Measurements from ENCODE around the gene HOXA11. TPM values are rescaled to one million over a fixed set of nuclear protein-coding genes. Genes with fewer than 3 reads are reported as not detected.

Gene HOXA11
- polyA plus RNA-seq, 1 donor from 2014 or later, result not detected

DNA sequence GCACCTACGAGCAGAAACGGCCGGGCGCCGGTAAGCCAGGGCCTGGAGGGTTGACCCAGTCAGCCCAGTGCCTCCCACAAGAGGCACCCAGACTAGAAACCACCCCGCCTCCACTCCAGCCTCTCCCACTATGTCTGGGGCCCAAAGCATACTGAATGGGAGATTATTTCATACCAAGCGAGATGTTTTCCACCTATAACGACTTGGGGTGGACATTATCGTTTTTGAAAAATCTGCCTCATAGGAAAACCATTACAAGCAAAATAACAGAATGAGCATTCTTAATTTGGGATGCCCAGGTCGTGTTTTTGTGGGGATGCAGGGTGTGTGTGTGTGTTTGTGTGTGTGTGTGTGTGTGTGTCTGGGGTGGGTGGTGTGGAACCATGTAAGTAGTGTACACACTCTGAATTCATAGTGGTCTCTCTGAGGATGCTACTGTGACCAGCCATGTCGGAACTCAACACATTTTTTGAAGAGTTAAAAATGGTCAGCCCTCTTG, 39.1 kb downstream of the HOXA11 start:
- Histone ChIP-seq H2AFZ (ENCODE audit: low read depth, low read length) (no peak overlapping the region), H4K20me1 (ENCODE audit: insufficient read depth) (no peaks in the 10 kb centered on the region), H3K4me2 (ENCODE audit: low read length) (no peak overlapping the region)

DNA sequence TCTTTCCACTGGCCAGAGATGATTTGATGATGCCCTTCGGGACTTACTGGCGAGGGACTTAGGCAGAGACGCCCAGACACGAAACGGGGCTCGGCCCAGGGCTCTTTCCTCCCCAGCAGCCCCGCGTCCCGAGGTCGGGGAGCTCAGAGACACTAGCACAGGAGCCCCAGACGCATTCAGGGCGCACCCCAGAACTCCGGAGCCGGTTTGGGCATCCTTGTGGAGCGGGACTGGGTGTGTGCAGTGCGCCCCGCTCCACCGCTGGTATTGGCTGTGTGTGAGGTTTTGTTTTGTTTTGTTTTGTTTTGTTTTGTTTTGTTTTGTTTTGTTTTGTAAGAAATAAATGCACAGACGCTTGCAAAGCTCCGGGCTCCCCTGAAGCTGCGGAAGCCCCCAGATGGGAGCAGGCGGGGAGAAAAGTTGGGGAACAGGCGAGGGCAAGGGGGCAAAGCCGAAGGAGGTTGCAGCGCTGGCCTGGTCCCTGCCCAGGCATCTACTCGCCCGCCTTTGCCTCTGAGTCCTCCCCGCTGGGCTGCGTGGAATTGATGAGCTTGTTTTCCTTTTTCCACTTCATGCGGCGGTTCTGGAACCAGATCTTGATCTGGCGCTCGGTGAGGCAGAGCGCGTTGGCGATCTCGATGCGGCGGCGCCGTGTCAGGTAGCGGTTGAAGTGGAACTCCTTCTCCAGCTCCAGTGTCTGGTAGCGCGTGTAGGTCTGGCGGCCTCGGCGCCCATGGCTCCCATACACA, 39.7 kb downstream of the HOXA11 start:
- Histone ChIP-seq H3K36me3 (ENCODE audit: insufficient read depth, low read length) (no peaks in the 10 kb centered on the region), H3K4me2 (ENCODE audit: low read length) (no peak overlapping the region), H3K9me3 (ENCODE audit: low read length) (peaks cover 40% of the 10 kb centered on the region), H4K20me1 (ENCODE audit: insufficient read depth) (no peaks in the 10 kb centered on the region), H3K27me3 (ENCODE audit: insufficient read depth, low read depth, low read length) (peaks cover 100% of the 10 kb centered on the region), H3K9ac (ENCODE audit: low read length) (no peak overlapping the region), H3K9me2 (ENCODE audit: insufficient read depth, low read length) (no peaks in the 10 kb centered on the region), H3K27ac (ENCODE audit: low read length) (no peak overlapping the region), H3K4me3 (ENCODE audit: low read length) (no peak overlapping the region), H3K79me2 (replicated peaks; ENCODE audit: insufficient read depth, low read length) (no peaks in the 10 kb centered on the region), H2AFZ (ENCODE audit: low read depth, low read length) (no peak overlapping the region), H3F3A (ENCODE audit: insufficient read depth, low read length, poor library complexity, severe bottlenecking) (no peaks in the 10 kb centered on the region)
- no peak for TF ChIP-seq TAF1 (IDR thresholded peaks at IDR 0.05; ENCODE audit: low read depth)

More for the DNA sequence above, 39.1 kb downstream of the HOXA11 start:
- Histone ChIP-seq H3K79me2 (replicated peaks; ENCODE audit: insufficient read depth, low read length) (no peaks in the 10 kb centered on the region), H3K4me3 (ENCODE audit: low read length) (no peak overlapping the region), H3K36me3 (ENCODE audit: insufficient read depth, low read length) (no peaks in the 10 kb centered on the region), H3K9ac (ENCODE audit: low read length) (no peak overlapping the region), H3F3A (ENCODE audit: insufficient read depth, low read length, poor library complexity, severe bottlenecking) (no peaks in the 10 kb centered on the region), H3K9me3 (ENCODE audit: low read length) (peaks cover 40% of the 10 kb centered on the region), H3K9me2 (ENCODE audit: insufficient read depth, low read length) (no peaks in the 10 kb centered on the region), H3K27me3 (ENCODE audit: insufficient read depth, low read depth, low read length) (peaks cover 100% of the 10 kb centered on the region), H3K27ac (ENCODE audit: low read length) (no peak overlapping the region)
- TF ChIP-seq POLR2AphosphoS5 (IDR thresholded peaks at IDR 0.05) (no peak), EZH2 (IDR thresholded peaks at IDR 0.05; ENCODE audit: borderline replicate concordance, insufficient read depth, low read length, poor library complexity, severe bottlenecking) (no peak), MXI1 (conservative IDR thresholded peaks at IDR 0.05; ENCODE audit: poor library complexity, severe bottlenecking) (no peak)
- TF ChIP-seq, protein P1, sequence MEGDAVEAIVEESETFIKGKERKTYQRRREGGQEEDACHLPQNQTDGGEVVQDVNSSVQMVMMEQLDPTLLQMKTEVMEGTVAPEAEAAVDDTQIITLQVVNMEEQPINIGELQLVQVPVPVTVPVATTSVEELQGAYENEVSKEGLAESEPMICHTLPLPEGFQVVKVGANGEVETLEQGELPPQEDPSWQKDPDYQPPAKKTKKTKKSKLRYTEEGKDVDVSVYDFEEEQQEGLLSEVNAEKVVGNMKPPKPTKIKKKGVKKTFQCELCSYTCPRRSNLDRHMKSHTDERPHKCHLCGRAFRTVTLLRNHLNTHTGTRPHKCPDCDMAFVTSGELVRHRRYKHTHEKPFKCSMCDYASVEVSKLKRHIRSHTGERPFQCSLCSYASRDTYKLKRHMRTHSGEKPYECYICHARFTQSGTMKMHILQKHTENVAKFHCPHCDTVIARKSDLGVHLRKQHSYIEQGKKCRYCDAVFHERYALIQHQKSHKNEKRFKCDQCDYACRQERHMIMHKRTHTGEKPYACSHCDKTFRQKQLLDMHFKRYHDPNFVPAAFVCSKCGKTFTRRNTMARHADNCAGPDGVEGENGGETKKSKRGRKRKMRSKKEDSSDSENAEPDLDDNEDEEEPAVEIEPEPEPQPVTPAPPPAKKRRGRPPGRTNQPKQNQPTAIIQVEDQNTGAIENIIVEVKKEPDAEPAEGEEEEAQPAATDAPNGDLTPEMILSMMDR (IDR thresholded peaks at IDR 0.05; ENCODE audit: poor library complexity, severe bottlenecking), result no peak

DNA sequence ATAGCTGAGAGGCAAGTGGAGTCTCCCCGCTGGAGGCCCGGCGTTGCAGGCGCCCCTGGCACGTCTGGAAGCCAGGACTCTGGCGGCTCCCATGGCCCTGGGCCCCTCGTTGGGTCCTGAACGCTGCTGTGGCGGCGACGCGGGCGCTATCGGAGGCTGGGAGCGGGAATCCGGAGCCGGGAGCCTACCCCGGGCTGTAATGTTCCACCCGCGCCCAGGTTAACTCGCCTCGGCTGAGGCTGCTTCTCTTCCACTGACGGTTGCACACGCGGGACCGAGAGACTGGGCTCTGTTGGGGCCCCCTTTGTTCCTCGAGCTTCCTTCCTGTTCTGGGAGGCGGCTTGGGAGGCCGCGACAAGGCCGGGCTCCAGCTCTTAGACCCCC, 40.3 kb downstream of the HOXA11 start:
- no peaks in the 10 kb centered on the region for H3K9me2 ChIP-seq (ENCODE audit: insufficient read depth, low read length)
- no peak overlapping the region for H3K4me3 ChIP-seq (ENCODE audit: low read length)
- no peaks in the 10 kb centered on the region for H3K36me3 ChIP-seq (ENCODE audit: insufficient read depth, low read length)
- H2AFZ ChIP-seq (ENCODE audit: low read depth, low read length), result no peak overlapping the region
- H3F3A ChIP-seq (ENCODE audit: insufficient read depth, low read length, poor library complexity, severe bottlenecking), result no peaks in the 10 kb centered on the region
- H3K9me3 ChIP-seq (ENCODE audit: low read length), result peaks cover 40% of the 10 kb centered on the region
- no peak overlapping the region for H3K4me2 ChIP-seq (ENCODE audit: low read length)
- TF ChIP-seq RAD21 (conservative IDR thresholded peaks at IDR 0.05), result no peak
- no peak overlapping the region for H3K27ac ChIP-seq (ENCODE audit: low read length)
- H4K20me1 ChIP-seq (ENCODE audit: insufficient read depth), result no peaks in the 10 kb centered on the region
- H3K27me3 ChIP-seq (ENCODE audit: insufficient read depth, low read depth, low read length), result peaks cover 100% of the 10 kb centered on the region
- H3K79me2 ChIP-seq (replicated peaks; ENCODE audit: insufficient read depth, low read length), result no peaks in the 10 kb centered on the region
- no peak overlapping the region for H3K9ac ChIP-seq (ENCODE audit: low read length)
